H1 (cell line): Measurements from ENCODE around the gene BEST1. TPM values are rescaled to one million over a fixed set of nuclear protein-coding genes. Genes with fewer than 3 reads are reported as not detected.

Experiments used
- CBX8 ChIP-seq: fragments of 300-800, 300-1000 bp; sonication (generic); IDR thresholded peaks from 2 replicates; pipeline ENCODE4 v1.7.1; 2016; ENCODE audit warnings: low read depth, low read length, borderline replicate concordance
- CHD7 ChIP-seq: fragments of 300-600 bp; sonication (generic); IDR thresholded peaks from 2 replicates; pipeline ENCODE4 v1.7.1; 2012; ENCODE audit warnings: low read length, moderate library complexity, mild to moderate bottlenecking, inconsistent platforms; ENCODE audit not compliant: insufficient replicate concordance
- KDM1A ChIP-seq: fragments of 200-600, 300-600 bp; sonication (generic); IDR thresholded peaks from 2 replicates; pipeline ENCODE4 v1.7.1; 2016; ENCODE audit warnings: mild to moderate bottlenecking, low read length, borderline replicate concordance
- RAD21 ChIP-seq, 2 experiments: IDR thresholded peaks in 1 of 2; conservative IDR thresholded peaks in 1 of 2; 2 replicates each; pipeline ENCODE4 v1.6.1; 2011; ENCODE audit warnings: low read depth in 2 of 2, low read length in 2 of 2, improper control_type of control experiment in 1 of 2, inconsistent platforms in 1 of 2, mild to moderate bottlenecking in 1 of 2, moderate library complexity in 1 of 2
- RFX5 ChIP-seq: IDR thresholded peaks from 2 replicates; pipeline ENCODE4 v1.6.1; 2011; ENCODE audit warnings: low read depth, low read length, improper control_type of control experiment, borderline replicate concordance
- SRF ChIP-seq: IDR thresholded peaks from 2 replicates; pipeline ENCODE4 v1.6.1; 2011; ENCODE audit warnings: mild to moderate bottlenecking, low read depth, low read length, moderate library complexity
- polyA plus RNA-seq, 7 experiments: library from polyadenylated mRNA; depleted of rRNA in 3 of 7; stranded (reverse) in 5 of 7; unstranded in 2 of 7; fragments of >200 nt in 5 of 7; fragments of 200-250 nt in 2 of 7; gene quantifications; 1 replicate in 5 of 7; 2 replicates in 1 of 7; 4 replicates in 1 of 7; pipeline versions ENCODE4 v1.2.1 to v1.2.3, GENCODE V29; 2011 to 2013; ENCODE audit warnings: missing spikeins in 2 of 7, mixed read lengths in 2 of 7
- total RNA-seq: library from RNA; stranded (reverse); fragmentation: NEBNext Ultra II Directional; extraction: Animal tissue kit (Norgen Biotek cat#: 25700); gene quantifications from 2 replicates; pipeline ENCODE4 v1.2.1, GENCODE V29; 2021

BEST1 gene
- total and polyA plus RNA-seq, 2 of the 8 experiments (the other 6 are each of a cell fraction or from before 2014, with no cell fraction given) = 0.22 to 0.62 TPM

GRCh38 chr11:61976420-61976800 is 26.3 kb downstream of the BEST1 start (continued):
- TF ChIP-seq CHD7 (no peak), CBX8 (no peak), RAD21 (IDR thresholded peaks at IDR 0.05 in 1 of 2, conservative IDR thresholded peaks at IDR 0.05 in 1 of 2; ENCODE audit: low read depth in 2 of 2, low read length in 2 of 2) (no peak), KDM1A (no peak), SRF (no peak), RFX5 (no peak)
